ENCODE results near the gene NUDT5. TPM values are rescaled to one million over a fixed set of nuclear protein-coding genes. Genes with fewer than 3 reads are reported as not detected.

Gene NUDT5
- total RNA-seq, 4 donors from 2014 or later: 28.9 to 43.5 (median 42.8) TPM

- no peak for TF ChIP-seq CTCF (IDR thresholded peaks at IDR 0.05; ENCODE audit: low read depth)
Observed at GRCh38 chr10:12179606-12180170, 16.0 kb downstream of the NUDT5 start.

- TF ChIP-seq CTCF (IDR thresholded peaks at IDR 0.05; ENCODE audit: low read depth): no peak
Observed at GRCh38 chr10:12177642-12178041, 18.0 kb downstream of the NUDT5 start.

GRCh38 chr10:12165999-12166775 is 29.5 kb downstream of the NUDT5 start:
- TF ChIP-seq CTCF (IDR thresholded peaks at IDR 0.05; ENCODE audit: low read depth): no peak

GRCh38 chr10:12165036-12165435 is 30.7 kb downstream of the NUDT5 start:
- TF ChIP-seq CTCF (IDR thresholded peaks at IDR 0.05; ENCODE audit: low read depth): no peak

GRCh38 chr10:12164085-12164484 is 31.6 kb downstream of the NUDT5 start:
- TF ChIP-seq CTCF (IDR thresholded peaks at IDR 0.05; ENCODE audit: low read depth): no peak

GRCh38 chr10:12162927-12163326 is 32.8 kb downstream of the NUDT5 start:
- no peak for TF ChIP-seq CTCF (IDR thresholded peaks at IDR 0.05; ENCODE audit: low read depth)

GRCh38 chr10:12160664-12161063 is 35.0 kb downstream of the NUDT5 start:
- no peak for TF ChIP-seq CTCF (IDR thresholded peaks at IDR 0.05; ENCODE audit: low read depth)

Measured in subcutaneous adipose tissue (tissue), 4 donors.